ENCODE data around the gene TNRC18.

TNRC18 gene

DNA sequence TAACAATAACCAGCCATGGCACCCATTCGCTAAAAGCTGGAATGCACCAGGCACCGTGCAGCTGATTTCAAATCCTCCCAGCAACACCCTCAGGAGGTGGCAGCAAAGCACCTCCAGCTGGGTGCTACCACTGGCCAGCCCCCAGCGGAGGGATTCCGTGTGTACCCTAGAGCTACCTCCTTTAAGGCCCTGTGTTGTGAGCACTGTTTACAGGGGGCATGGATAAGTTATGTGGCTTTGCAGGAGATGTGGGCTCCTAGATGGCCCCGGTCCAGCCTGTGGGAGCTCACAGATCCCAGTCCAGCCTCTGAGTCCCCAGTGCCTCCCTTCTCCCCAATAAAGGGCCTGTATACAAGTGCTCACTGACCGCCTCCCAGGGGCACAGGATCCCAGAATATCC, 27.1 kb downstream of the TNRC18 start:
- DNase-seq (ENCODE audit: low spot score): peak; percentile 85
- TF ChIP-seq, protein P1, sequence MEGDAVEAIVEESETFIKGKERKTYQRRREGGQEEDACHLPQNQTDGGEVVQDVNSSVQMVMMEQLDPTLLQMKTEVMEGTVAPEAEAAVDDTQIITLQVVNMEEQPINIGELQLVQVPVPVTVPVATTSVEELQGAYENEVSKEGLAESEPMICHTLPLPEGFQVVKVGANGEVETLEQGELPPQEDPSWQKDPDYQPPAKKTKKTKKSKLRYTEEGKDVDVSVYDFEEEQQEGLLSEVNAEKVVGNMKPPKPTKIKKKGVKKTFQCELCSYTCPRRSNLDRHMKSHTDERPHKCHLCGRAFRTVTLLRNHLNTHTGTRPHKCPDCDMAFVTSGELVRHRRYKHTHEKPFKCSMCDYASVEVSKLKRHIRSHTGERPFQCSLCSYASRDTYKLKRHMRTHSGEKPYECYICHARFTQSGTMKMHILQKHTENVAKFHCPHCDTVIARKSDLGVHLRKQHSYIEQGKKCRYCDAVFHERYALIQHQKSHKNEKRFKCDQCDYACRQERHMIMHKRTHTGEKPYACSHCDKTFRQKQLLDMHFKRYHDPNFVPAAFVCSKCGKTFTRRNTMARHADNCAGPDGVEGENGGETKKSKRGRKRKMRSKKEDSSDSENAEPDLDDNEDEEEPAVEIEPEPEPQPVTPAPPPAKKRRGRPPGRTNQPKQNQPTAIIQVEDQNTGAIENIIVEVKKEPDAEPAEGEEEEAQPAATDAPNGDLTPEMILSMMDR (IDR thresholded peaks at IDR 0.05; ENCODE audit: borderline replicate concordance, control extremely low read depth, extremely low read depth, insufficient read depth, missing control alignments): peak; percentile 31
- in situ Hi-C loops (cut with MboI; ENCODE audit: low sequenced_read_pairs, unreplicated experiment): no loop called here

DNA sequence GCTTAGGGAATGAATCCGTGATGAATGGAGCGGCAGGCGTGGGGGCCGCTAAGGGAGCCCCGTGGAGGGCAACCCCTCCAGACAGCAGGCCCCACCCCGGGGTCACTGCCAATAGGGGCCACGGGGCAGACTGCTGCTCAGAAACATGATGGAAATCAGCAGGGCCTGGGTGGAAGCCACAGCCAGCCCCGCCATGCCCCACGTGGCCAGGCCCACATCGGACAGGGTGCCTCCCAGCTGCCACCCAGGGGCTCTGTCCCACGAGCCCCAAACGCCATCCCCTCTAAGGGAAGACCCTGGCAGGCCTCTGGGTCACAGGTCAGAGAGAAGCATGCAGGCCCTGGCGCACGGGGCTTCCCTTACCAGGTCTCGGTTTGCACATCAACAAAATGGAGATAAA, 28.4 kb downstream of the TNRC18 start:
- in situ Hi-C loops (cut with MboI; ENCODE audit: low sequenced_read_pairs, unreplicated experiment): no loop called here
- TF ChIP-seq, protein P1 (IDR thresholded peaks at IDR 0.05; ENCODE audit: borderline replicate concordance, control extremely low read depth, extremely low read depth, insufficient read depth, missing control alignments): no peak
- no peak for DNase-seq (ENCODE audit: low spot score)

DNA sequence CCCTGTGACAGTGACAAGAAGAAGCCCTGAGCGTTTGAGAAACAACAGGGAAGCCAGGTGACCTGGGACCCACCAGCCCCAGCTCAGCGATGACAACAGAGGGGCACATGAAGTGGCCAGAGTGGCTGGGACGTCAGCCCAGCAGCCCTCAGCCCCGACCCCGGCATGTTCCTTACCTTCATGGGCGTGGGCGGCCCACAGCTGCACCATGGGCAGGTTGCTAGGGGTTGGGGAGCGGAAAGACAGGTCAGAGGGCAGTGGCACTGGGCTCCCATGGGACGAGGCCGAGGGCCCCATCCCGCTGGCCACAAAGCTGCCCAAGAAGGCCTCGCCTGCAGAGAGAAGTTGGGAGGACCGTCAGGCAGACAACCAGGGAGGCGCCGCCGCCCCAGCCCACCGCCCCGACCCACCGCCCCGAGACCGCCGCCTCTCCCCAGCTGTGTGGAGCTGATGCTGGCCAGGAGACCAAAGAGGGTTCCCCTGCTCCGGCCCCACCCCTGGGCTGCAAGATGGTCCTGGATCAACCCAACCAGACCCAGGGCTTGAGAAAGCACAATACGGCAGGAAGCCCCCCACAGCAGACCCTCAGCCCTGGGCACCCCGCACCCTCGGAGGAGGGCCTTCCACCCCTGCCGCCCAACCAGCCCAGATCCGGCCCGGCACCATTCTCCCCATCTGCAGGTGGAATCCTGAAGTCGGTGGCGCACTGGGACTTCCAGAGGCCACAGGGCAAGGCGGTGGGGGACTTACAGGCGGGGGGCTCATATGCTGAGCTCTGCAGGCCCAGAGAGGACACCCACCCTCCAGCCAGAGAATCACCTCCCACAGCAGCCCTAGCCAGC, 29.1 kb downstream of the TNRC18 start:
- TF ChIP-seq, protein P1 (IDR thresholded peaks at IDR 0.05; ENCODE audit: borderline replicate concordance, control extremely low read depth, extremely low read depth, insufficient read depth, missing control alignments): no peak
- no peak for DNase-seq (ENCODE audit: low spot score)
- in situ Hi-C loops (cut with MboI; ENCODE audit: low sequenced_read_pairs, unreplicated experiment): no loop called here

DNA sequence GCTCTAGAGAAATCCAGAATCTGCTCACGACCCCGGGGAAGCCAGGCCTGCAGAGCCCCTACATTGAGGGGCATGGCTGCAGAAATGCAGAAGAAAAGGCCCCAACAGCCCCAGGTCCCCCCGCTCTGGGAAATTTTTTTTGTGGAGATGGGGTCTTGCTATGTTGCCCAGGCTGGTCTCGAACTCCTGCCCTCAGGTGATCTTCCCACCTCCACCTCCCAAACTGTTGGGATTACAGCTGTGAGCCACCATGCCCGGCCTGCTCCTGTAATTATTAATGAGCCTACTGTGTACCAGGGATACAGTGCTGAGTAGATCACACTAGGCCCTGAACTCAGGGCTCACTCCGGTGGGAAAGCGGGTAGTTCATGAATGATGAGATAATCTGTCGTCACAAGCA, 29.9 kb downstream of the TNRC18 start:
- TF ChIP-seq, protein P1 (IDR thresholded peaks at IDR 0.05; ENCODE audit: borderline replicate concordance, control extremely low read depth, extremely low read depth, insufficient read depth, missing control alignments): no peak
- in situ Hi-C loops (cut with MboI; ENCODE audit: low sequenced_read_pairs, unreplicated experiment): no loop called here
- no peak for DNase-seq (ENCODE audit: low spot score)

DNA sequence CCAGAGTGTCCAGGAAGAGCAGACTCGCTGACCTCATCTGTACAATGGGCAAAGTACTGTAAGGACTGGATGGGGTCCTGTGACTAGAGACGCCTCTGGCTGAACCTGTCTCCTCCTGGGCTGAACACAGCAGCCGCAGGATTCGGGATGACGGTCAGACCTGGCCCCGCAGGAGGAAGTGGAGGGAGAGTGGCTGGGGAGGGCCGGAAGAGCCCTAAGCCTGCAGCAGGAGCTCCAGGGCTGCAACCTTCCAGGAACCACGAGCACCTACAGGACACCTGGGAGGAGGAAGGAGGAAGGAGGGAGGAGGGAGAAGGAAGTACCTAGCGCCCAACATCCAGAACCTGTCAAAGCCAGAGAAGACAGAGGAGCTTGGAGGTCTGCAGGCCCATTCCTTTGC, 30.3 kb downstream of the TNRC18 start:
- TF ChIP-seq, protein P1 (IDR thresholded peaks at IDR 0.05; ENCODE audit: borderline replicate concordance, control extremely low read depth, extremely low read depth, insufficient read depth, missing control alignments): no peak
- in situ Hi-C loops (cut with MboI; ENCODE audit: low sequenced_read_pairs, unreplicated experiment): no loop called here
- no peak for DNase-seq (ENCODE audit: low spot score)

DNA sequence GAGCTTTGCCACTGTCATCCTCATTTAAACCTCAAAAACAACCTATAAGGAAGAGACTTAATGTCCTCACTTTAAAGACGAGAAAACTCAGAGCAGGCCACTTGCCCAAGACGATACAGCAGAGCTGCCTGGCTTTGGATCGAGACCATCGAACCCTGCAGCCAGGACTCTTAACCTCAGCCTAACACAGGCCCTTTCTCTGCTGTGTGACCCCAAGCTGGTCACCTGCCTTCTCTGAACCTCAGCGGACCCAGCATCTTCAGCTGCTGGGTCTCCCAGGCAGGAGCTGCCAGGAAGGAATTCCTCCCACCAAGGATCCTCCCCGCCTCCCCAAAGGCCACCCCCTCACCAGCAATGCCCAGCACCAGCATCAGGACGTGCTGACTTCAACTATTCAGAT, 32.7 kb downstream of the TNRC18 start:
- DNase-seq (ENCODE audit: low spot score): no peak
- TF ChIP-seq, protein P1 (IDR thresholded peaks at IDR 0.05; ENCODE audit: borderline replicate concordance, control extremely low read depth, extremely low read depth, insufficient read depth, missing control alignments): no peak
- in situ Hi-C loops (cut with MboI; ENCODE audit: low sequenced_read_pairs, unreplicated experiment): no loop called here
